T-helper 17 cell (primary cell): ENCODE measurements around the gene HNRNPLL. TPM values are rescaled to one million over a fixed set of nuclear protein-coding genes. Genes with fewer than 3 reads are reported as not detected.
A peak's percentile ranks its signal among the peaks of the same experiment; 100 is the strongest.

Experiments
- ATAC-seq: fragments of 150-1000 bp; cut with Tn5 transposase; 2 replicates; pipeline ENCODE4 v1.10.0; 2021; ENCODE audit warnings: mild to moderate bottlenecking, moderate library complexity
- DNase-seq, 3 donors: peaks; one replicate each; pipeline versions ENCODE4 v3.0.0 to v3.0.0-alpha.2; 2020 to 2021
- H3K9me3 ChIP-seq: one replicate; pipeline ENCODE4 v1.7.0; 2013; ENCODE audit warnings: low read length, mild to moderate bottlenecking; ENCODE audit not compliant: control insufficient read depth, poor library complexity, severe bottlenecking
- H3K27ac Mint-ChIP-seq: one replicate; pipeline ENCODE4 v1.8.0; 2022; ENCODE audit warnings: mild to moderate bottlenecking, moderate library complexity, mixed read lengths
- H3K27me3 Mint-ChIP-seq: one replicate; pipeline ENCODE4 v1.8.0; 2022; ENCODE audit warnings: mixed read lengths
- H3K36me3 Mint-ChIP-seq: one replicate; pipeline ENCODE4 v1.8.0; 2022; ENCODE audit warnings: low read depth, mixed read lengths
- H3K4me1 Mint-ChIP-seq: one replicate; pipeline ENCODE4 v1.8.0; 2022; ENCODE audit warnings: mild to moderate bottlenecking, mixed read lengths
- H3K4me3 Mint-ChIP-seq: one replicate; pipeline ENCODE4 v1.8.0; 2022; ENCODE audit warnings: mild to moderate bottlenecking, moderate library complexity, mixed read lengths
- total RNA-seq, 4 donors: library from RNA in 2 of 4; stranded (reverse) in 2 of 4; gene quantifications; one replicate each; pipeline ENCODE4 v1.2.3 and lab custom pipeline; 2022 to 2026

The HNRNPLL gene
- total RNA-seq, 2 donors from 2014 or later: 81.5 to 91.5 TPM

- Mint-ChIP-seq H3K27ac (peak overlapping the region; percentile 27), H3K4me1 (peaks cover 28% of the 10 kb centered on the region), H3K27me3 (no peaks in the 10 kb centered on the region), H3K4me3 (no peak overlapping the region), H3K36me3 (peaks cover 8% of the 10 kb centered on the region)
- H3K9me3 ChIP-seq: no peaks in the 10 kb centered on the region
- no peak for ATAC-seq
- DNase-seq: no peak
These were observed 28.4 kb downstream of the HNRNPLL start for GRCh38 chr2:38574278-38574677.

DNA sequence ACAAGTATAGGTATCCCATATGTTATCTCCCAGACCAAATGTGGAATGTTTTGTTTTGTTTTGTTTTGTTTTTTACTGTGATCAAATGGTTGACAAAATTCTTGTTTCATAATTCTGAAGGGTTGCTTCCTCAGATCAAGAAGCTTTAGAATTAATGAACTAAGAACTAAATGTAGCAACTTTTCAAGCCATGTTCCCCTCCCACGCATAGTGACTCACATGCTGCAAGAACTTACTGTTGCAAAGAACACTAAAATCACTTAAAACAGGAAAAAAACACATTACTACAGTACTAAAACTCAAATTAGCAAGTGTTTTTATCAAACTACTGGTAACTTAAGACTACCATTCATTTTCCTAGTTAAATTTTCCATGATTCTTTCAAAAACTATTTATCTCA is 30.6 kb downstream of the HNRNPLL start:
- no peak for DNase-seq
- peak overlapping the region; percentile 85 for H3K27ac Mint-ChIP-seq
- no peak overlapping the region for H3K4me3 Mint-ChIP-seq
- no peak for ATAC-seq
- H3K36me3 Mint-ChIP-seq: peaks cover 5% of the 10 kb centered on the region
- no peaks in the 10 kb centered on the region for H3K9me3 ChIP-seq
- H3K4me1 Mint-ChIP-seq: peaks cover 21% of the 10 kb centered on the region
- no peaks in the 10 kb centered on the region for H3K27me3 Mint-ChIP-seq

GRCh38 chr2:38571193-38571592 is 31.5 kb downstream of the HNRNPLL start:
- Mint-ChIP-seq H3K4me3 (no peak overlapping the region), H3K27ac (peak overlapping the region; percentile 85), H3K27me3 (no peaks in the 10 kb centered on the region), H3K4me1 (peaks cover 15% of the 10 kb centered on the region), H3K36me3 (peaks cover 5% of the 10 kb centered on the region)
- H3K9me3 ChIP-seq: no peaks in the 10 kb centered on the region
- ATAC-seq: no peak
- DNase-seq: no peak

DNA sequence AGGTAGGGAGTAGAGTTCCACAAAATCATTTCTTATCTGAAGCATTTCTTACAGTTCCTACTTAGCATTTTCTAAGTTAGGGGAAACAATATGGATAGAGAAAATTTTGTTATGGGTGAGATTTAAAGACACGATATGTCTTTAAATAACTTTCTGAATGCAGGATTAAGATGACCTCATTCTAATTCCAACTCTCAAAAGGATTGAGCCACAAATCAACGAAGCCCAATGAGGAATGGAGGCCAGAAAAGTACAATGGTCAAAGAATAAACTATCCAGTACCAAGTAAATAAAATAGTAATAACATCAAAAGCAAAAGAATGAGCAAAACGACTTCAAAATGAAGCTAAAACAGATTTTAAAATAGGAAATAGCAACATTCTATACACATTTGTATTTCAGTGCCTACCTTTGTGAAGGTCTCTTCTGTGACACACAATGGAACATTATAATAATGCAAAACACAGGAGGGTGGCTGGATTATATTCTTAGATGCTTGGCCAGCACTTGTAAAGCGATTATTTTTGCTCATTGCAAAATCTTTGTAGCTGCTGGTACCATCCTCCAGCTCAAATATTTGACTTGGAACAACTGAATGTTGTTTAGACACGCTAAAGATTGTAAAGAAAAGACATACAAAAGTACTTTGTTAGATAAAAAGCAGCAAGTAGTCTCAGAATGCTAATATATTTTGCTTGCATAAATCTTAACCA is 33.8 kb downstream of the HNRNPLL start:
- Mint-ChIP-seq H3K27ac (no peak overlapping the region), H3K36me3 (peaks cover under 1% of the 10 kb centered on the region), H3K4me1 (peaks cover 5% of the 10 kb centered on the region), H3K27me3 (no peaks in the 10 kb centered on the region), H3K4me3 (no peak overlapping the region)
- no peaks in the 10 kb centered on the region for H3K9me3 ChIP-seq
- ATAC-seq: no peak
- no peak for DNase-seq

- Mint-ChIP-seq H3K27me3 (no peaks in the 10 kb centered on the region), H3K4me3 (no peak overlapping the region), H3K4me1 (peaks cover 2% of the 10 kb centered on the region), H3K27ac (no peak overlapping the region), H3K36me3 (no peaks in the 10 kb centered on the region)
- no peak for DNase-seq
- no peaks in the 10 kb centered on the region for H3K9me3 ChIP-seq
- no peak for ATAC-seq
These were observed 37.4 kb downstream of the HNRNPLL start for GRCh38 chr2:38565333-38565732.

DNA sequence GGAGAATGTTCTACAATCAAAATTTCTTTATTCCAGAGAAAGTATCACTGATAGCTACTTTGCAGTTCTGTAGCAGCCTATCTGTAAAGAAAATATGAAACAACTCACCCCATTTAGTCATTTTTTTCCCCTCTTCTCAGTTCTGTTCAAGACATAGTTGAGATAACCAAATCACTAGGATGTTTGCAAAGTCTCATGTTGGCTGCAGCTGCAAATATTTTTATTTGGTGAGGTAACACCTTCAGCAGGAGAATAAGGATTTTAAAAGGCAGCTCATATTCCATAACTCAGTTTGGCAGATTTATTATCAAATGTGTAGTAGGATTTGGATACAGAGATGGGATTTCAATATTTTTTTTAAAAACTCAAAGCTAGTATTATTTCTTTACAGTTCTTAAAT is 41.0 kb downstream of the HNRNPLL start:
- H3K9me3 ChIP-seq: no peaks in the 10 kb centered on the region
- DNase-seq (no peak), ATAC-seq (no peak)
- peaks cover 7% of the 10 kb centered on the region for H3K4me1 Mint-ChIP-seq
- H3K36me3 Mint-ChIP-seq: no peaks in the 10 kb centered on the region
- no peak overlapping the region for H3K27ac Mint-ChIP-seq
- H3K4me3 Mint-ChIP-seq: no peak overlapping the region
- H3K27me3 Mint-ChIP-seq: no peaks in the 10 kb centered on the region

DNA sequence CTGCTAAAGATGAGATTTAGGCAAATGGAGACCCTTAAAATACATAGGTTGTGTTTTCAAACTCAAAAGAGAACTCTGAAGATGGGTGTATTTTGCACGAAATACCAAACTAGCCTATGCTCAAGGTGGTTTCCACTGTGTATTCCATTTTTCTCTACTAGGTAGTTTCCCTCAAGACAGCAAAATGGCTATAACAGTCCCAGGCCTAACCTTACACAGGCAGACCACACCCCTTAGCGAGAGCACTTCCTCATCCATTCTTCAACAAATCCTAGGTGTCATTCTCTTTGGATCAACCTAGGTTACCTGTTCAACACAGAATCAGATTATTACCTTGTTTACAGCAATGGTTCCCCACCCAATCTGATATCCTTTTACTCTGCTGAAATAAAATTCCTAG is 42.6 kb downstream of the HNRNPLL start:
- Mint-ChIP-seq H3K27me3 (no peaks in the 10 kb centered on the region), H3K27ac (no peak overlapping the region), H3K4me3 (no peak overlapping the region), H3K36me3 (no peaks in the 10 kb centered on the region), H3K4me1 (peaks cover 14% of the 10 kb centered on the region)
- ATAC-seq: no peak
- no peak for DNase-seq
- H3K9me3 ChIP-seq: no peaks in the 10 kb centered on the region

DNA sequence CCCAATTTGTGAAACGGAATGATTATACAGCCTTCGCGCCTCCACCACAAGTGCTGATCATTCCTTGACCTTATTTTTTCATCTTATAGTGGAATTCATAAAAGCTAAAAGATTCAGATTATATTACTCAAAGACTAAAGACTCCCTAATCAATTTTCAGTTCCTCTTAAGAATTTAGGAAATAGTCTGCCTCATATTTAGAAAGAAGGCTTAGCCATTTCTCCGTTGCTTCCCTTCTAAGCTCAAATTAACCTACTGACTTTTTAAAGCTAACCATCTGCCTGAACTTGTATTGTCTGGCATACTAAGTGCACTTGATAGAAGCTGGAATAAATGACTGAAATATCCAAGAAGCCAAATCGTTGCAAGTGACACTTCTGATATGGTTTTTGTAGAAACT is 44.7 kb downstream of the HNRNPLL start:
- no peaks in the 10 kb centered on the region for H3K27me3 Mint-ChIP-seq
- H3K4me1 Mint-ChIP-seq: peaks cover 16% of the 10 kb centered on the region
- ATAC-seq (no peak), DNase-seq (no peak)
- no peaks in the 10 kb centered on the region for H3K9me3 ChIP-seq
- H3K27ac Mint-ChIP-seq: peak overlapping the region; percentile 21
- H3K4me3 Mint-ChIP-seq: no peak overlapping the region
- H3K36me3 Mint-ChIP-seq: no peaks in the 10 kb centered on the region

DNA sequence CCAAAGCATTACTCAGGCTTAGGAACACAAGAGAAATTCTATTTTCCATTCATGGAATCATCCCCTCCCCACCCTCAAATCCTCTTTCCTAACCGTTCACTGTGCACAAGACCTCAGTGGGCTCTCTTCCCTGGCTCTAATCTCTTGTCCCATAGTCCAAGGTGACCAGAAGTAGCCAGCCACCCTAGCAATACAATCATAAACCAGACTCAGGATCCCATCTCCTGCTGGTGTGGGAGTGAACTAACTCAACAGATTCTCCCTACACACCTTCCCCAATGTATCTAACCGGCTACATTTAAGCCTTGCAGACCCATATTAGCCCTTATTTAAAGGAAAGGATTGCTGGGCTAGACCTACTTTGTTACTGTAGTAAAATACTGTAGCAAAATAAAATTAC is 45.5 kb downstream of the HNRNPLL start:
- DNase-seq: no peak
- no peaks in the 10 kb centered on the region for H3K9me3 ChIP-seq
- no peak for ATAC-seq
- Mint-ChIP-seq H3K4me1 (peaks cover 18% of the 10 kb centered on the region), H3K27me3 (no peaks in the 10 kb centered on the region), H3K36me3 (no peaks in the 10 kb centered on the region), H3K4me3 (no peak overlapping the region), H3K27ac (peak overlapping the region; percentile 21)

- H3K9me3 ChIP-seq: no peaks in the 10 kb centered on the region
- H3K36me3 Mint-ChIP-seq: no peaks in the 10 kb centered on the region
- no peak for ATAC-seq
- H3K27ac Mint-ChIP-seq: peak overlapping the region; percentile 45
- no peak for DNase-seq
- H3K4me3 Mint-ChIP-seq: no peak overlapping the region
- no peaks in the 10 kb centered on the region for H3K27me3 Mint-ChIP-seq
- peaks cover 18% of the 10 kb centered on the region for H3K4me1 Mint-ChIP-seq
These were observed 46.5 kb downstream of the HNRNPLL start for GRCh38 chr2:38556006-38556801.

DNA sequence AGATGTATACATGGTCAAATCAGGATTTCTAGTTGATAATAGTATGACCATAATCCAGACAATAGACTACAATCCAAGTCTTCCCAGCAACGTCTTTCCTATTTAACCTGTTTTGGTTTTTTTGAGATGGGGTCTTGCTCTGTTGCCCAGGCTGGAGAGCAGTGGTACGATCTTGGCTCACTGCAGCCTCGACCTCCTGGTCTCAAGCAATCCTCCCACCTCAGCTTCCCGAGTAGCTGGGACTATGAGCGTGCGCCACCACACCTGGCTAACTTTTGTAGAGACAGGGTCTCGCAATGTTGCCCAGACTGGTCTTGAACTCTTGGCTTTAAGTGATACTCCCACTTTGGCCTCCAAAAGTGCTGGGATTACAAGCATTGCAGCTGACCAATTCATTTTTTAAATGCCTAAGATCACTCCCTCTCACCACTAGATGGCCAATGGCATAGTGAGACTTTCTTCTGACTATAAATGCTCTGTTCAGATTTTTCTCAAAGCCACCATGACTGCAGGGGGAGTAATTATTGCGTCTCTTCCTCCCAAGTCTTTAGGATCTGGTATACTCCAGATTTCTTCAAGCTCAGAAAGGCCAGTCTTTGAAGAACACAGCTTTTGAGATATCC is 47.6 kb downstream of the HNRNPLL start:
- H3K9me3 ChIP-seq: no peaks in the 10 kb centered on the region
- H3K27ac Mint-ChIP-seq: peak overlapping the region; percentile 61
- ATAC-seq: no peak
- no peaks in the 10 kb centered on the region for H3K36me3 Mint-ChIP-seq
- H3K4me3 Mint-ChIP-seq: no peak overlapping the region
- no peak for DNase-seq
- H3K27me3 Mint-ChIP-seq: no peaks in the 10 kb centered on the region
- H3K4me1 Mint-ChIP-seq: peaks cover 18% of the 10 kb centered on the region

DNA sequence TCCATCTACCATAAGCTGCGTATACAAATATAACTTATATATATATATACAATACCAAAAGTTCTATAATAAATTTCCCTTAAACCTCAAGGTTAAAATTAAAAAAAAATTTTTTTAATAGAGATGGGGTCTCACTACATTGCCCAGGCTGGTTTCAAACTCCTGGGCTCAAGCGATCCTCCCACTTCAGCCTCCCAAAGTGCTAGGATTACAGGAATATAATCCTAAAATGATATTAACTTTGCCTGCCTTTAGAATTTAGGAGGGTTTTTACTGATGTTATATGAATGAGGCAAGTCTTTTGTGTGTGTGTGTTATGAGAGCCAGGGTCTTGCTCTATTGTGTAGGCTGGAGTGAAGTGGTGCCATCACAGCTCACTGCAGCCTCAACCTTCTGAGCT is 49.2 kb downstream of the HNRNPLL start:
- Mint-ChIP-seq H3K27me3 (no peaks in the 10 kb centered on the region), H3K27ac (no peak overlapping the region), H3K4me1 (peaks cover 18% of the 10 kb centered on the region), H3K36me3 (no peaks in the 10 kb centered on the region), H3K4me3 (no peak overlapping the region)
- no peaks in the 10 kb centered on the region for H3K9me3 ChIP-seq
- no peak for DNase-seq
- ATAC-seq: no peak

GRCh38 chr2:38552259-38552658 is 50.5 kb downstream of the HNRNPLL start:
- Mint-ChIP-seq H3K4me1 (peaks cover 15% of the 10 kb centered on the region), H3K27me3 (no peaks in the 10 kb centered on the region), H3K27ac (peak overlapping the region; percentile 11), H3K4me3 (no peak overlapping the region), H3K36me3 (no peaks in the 10 kb centered on the region)
- DNase-seq: no peak
- peak; percentile 28 for ATAC-seq
- no peaks in the 10 kb centered on the region for H3K9me3 ChIP-seq
